Loucy (cell line): Measurements from ENCODE around the gene FRMD1.

ENCODE experiments used
- H2AFZ ChIP-seq: fragments of 200-600 bp; sonication (generic); 2 replicates; pipeline ENCODE4 v1.6.0; 2016; ENCODE audit warnings: antibody characterized with exemption, mild to moderate bottlenecking, low read length, moderate library complexity
- H3F3A ChIP-seq: fragments of 200-600 bp; 2 replicates; pipeline ENCODE4 v1.6.0; 2016; ENCODE audit warnings: antibody characterized with exemption, low read depth, mild to moderate bottlenecking
- H3K27me3 ChIP-seq: fragments of 200-600 bp; sonication (generic); 2 replicates; pipeline ENCODE4 v1.6.1; 2014; ENCODE audit warnings: low read length, mild to moderate bottlenecking; ENCODE audit not compliant: insufficient read depth, poor library complexity, severe bottlenecking
- H3K36me3 ChIP-seq: fragments of 200-600 bp; sonication (generic); 2 replicates; pipeline ENCODE4 v1.6.1; 2016; ENCODE audit warnings: low read length; ENCODE audit not compliant: insufficient read depth
- H3K4me1 ChIP-seq: fragments of 200-600 bp; sonication (generic); 2 replicates; pipeline ENCODE4 v1.5.1; 2014; ENCODE audit warnings: low read length, mild to moderate bottlenecking; ENCODE audit not compliant: insufficient read depth, poor library complexity, severe bottlenecking
- H3K4me2 ChIP-seq: fragments of 200-600 bp; sonication (generic); 2 replicates; pipeline ENCODE4 v1.6.0; 2014; ENCODE audit warnings: antibody characterized with exemption, low read length, low read depth, mild to moderate bottlenecking; ENCODE audit not compliant: poor library complexity, severe bottlenecking
- H3K4me3 ChIP-seq: fragments of 200-600 bp; sonication (generic); 2 replicates; pipeline ENCODE4 v1.5.1; 2014; ENCODE audit warnings: low read length, mild to moderate bottlenecking, mixed read lengths; ENCODE audit not compliant: poor library complexity, severe bottlenecking
- H3K79me2 ChIP-seq: fragments of 200-600 bp; sonication (generic); 2 replicates; pipeline ENCODE4 v1.6.1; 2014; ENCODE audit warnings: low read length; ENCODE audit not compliant: insufficient read depth
- H3K9ac ChIP-seq: fragments of 200-600 bp; sonication (generic); 2 replicates; pipeline ENCODE4 v1.6.0; 2014; ENCODE audit warnings: mild to moderate bottlenecking, low read depth, low read length, moderate library complexity; ENCODE audit not compliant: poor library complexity, severe bottlenecking
- H3K9me2 ChIP-seq: fragments of 200-600 bp; sonication (generic); replicated peaks from 2 replicates; pipeline ENCODE4 v1.6.1; 2016; ENCODE audit warnings: low read depth, low read length, mixed read lengths
- H3K9me3 ChIP-seq: fragments of 200-600 bp; sonication (generic); 2 replicates; pipeline ENCODE4 v1.6.1; 2014; ENCODE audit warnings: mild to moderate bottlenecking, antibody characterized with exemption, low read length, low read depth; ENCODE audit not compliant: insufficient read depth
- H4K20me1 ChIP-seq: fragments of 200-600 bp; sonication (generic); 2 replicates; pipeline ENCODE4 v1.6.0; 2014; ENCODE audit warnings: antibody characterized with exemption, low read length, mild to moderate bottlenecking; ENCODE audit not compliant: insufficient read depth, poor library complexity, severe bottlenecking
- CTCF ChIP-seq: fragments of 200-600 bp; sonication (generic); conservative IDR thresholded peaks from 2 replicates; pipeline ENCODE4 v1.5.1; 2014; ENCODE audit warnings: mild to moderate bottlenecking, antibody characterized with exemption, low read length
- EZH2phosphoT487 ChIP-seq: fragments of 200-600 bp; IDR thresholded peaks from 2 replicates; pipeline ENCODE4 v1.6.1; 2018; ENCODE audit warnings: antibody characterized with exemption, mild to moderate bottlenecking, moderate library complexity, borderline replicate concordance

FRMD1 gene

GRCh38 chr6:168017629-168018028 is 61.4 kb downstream of the FRMD1 start:
- H3K36me3 ChIP-seq: no peaks in the 10 kb centered on the region
- peaks cover 17% of the 10 kb centered on the region; the same call in 1 of the 2 replicates for H3K9me3 ChIP-seq
- H3K9me2 ChIP-seq: no peaks in the 10 kb centered on the region
- H3K79me2 ChIP-seq: no peaks in the 10 kb centered on the region
- no peaks in the 10 kb centered on the region for H3K27me3 ChIP-seq
- no peak overlapping the region for H2AFZ ChIP-seq
- TF ChIP-seq CTCF (no peak), EZH2phosphoT487 (no peak)
- no peaks in the 10 kb centered on the region for H3K4me1 ChIP-seq
- no peak overlapping the region for H3K9ac ChIP-seq
- H3F3A ChIP-seq: no peaks in the 10 kb centered on the region
- no peaks in the 10 kb centered on the region for H4K20me1 ChIP-seq
- no peak overlapping the region for H3K4me2 ChIP-seq
- H3K4me3 ChIP-seq: no peak overlapping the region

DNA sequence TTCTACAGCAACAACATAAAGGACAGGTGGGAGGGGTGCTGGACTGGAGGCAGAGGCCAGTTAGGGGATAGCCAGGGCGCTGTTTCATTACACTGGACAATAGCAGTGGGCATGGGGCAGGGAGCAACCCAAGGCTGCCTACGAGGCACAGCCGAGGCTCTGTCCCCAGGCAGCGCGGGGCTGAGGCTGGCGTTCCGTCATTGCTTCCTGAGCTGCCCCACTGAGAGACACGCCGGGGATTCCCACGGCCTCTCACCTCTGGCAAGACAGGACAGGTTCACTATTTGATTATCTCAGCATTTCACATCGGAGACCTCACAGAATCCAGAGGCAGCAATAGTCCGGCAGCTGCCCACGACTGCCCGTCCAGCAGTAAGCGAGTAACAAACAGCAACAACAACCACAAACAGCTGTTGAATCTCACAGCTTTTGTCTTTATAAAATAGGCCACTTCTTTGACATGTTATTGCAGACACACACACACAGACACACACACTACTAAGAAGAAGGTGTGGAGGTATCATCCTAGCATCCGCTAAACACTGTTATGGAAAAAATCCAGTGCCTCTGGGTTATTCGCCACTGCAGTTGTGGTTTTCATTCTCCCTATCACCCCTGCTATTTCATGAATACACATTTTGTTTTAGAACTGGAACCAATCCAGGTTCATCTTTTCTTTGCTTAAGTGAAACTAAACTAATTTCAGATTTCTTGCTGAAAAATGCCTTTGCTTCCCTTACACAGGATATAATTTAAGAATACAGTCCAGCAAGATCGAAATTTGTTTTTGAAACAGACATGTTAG is 62.1 kb downstream of the FRMD1 start:
- H3K9ac ChIP-seq: no peak overlapping the region

DNA sequence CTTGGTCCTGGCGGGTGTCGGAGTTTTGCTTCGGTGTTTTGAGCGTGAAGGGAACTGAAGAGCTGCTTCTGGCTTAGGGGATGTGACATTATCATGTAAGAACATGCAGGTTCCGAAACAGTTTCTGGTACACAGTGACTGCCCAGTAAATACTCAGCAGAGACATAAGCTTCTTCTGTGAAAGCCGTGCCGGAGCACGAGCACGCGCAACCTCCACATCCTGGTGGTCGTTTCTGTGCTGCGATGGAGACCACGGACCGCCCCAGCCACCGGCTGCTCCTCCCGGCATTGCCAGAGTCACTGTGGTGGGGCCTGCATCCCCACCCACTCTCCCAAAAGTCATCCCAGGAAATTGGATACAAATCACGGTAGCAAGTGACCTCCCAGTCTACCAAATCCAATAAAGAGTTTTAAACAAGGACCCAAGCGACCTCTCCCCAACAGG is 62.8 kb downstream of the FRMD1 start:
- no peaks in the 10 kb centered on the region for H3K4me1 ChIP-seq
- H3K9ac ChIP-seq: no peak overlapping the region
- no peaks in the 10 kb centered on the region for H3F3A ChIP-seq
- no peaks in the 10 kb centered on the region for H3K27me3 ChIP-seq
- no peaks in the 10 kb centered on the region for H4K20me1 ChIP-seq
- H3K79me2 ChIP-seq: no peaks in the 10 kb centered on the region
- peaks cover 17% of the 10 kb centered on the region; the same call in 1 of the 2 replicates for H3K9me3 ChIP-seq
- H3K9me2 ChIP-seq: no peaks in the 10 kb centered on the region
- H2AFZ ChIP-seq: no peak overlapping the region
- TF ChIP-seq CTCF: no peak
- TF ChIP-seq EZH2phosphoT487: no peak
- H3K36me3 ChIP-seq: no peaks in the 10 kb centered on the region
- H3K4me2 ChIP-seq: no peak overlapping the region
- H3K4me3 ChIP-seq: no peak overlapping the region

More for the DNA sequence above, 62.1 kb downstream of the FRMD1 start:
- Histone ChIP-seq H4K20me1 (no peaks in the 10 kb centered on the region), H3K9me2 (no peaks in the 10 kb centered on the region), H3K4me2 (no peak overlapping the region), H3K36me3 (no peaks in the 10 kb centered on the region), H3K79me2 (no peaks in the 10 kb centered on the region), H3K27me3 (no peaks in the 10 kb centered on the region), H3F3A (no peaks in the 10 kb centered on the region), H2AFZ (no peak overlapping the region), H3K9me3 (peaks cover 17% of the 10 kb centered on the region; the same call in 1 of the 2 replicates), H3K4me1 (no peaks in the 10 kb centered on the region), H3K4me3 (no peak overlapping the region)
- no peak for TF ChIP-seq CTCF
